Keratinocyte (primary cell): ENCODE data around the gene GADD45G.

Source experiments
- EZH2 ChIP-seq: IDR thresholded peaks from one replicate; pipeline ENCODE4 v1.6.1; 2012; ENCODE audit warnings: inconsistent platforms, mild to moderate bottlenecking, low read length, moderate library complexity
- TF ChIP-seq, protein P1 (sequence below), 3 experiments: IDR thresholded peaks in 1 of 3; conservative IDR thresholded peaks in 1 of 3; optimal IDR thresholded peaks in 1 of 3; 2 replicates in 2 of 3; 3 replicates in 1 of 3; pipeline versions ENCODE3 to v1.5.1; 2011; ENCODE audit warnings: low read length in 3 of 3, mild to moderate bottlenecking in 3 of 3, moderate library complexity in 2 of 3, control low read depth in 1 of 3, inconsistent platforms in 1 of 3; ENCODE audit not compliant: insufficient read depth in 2 of 3; ENCODE audit errors: extremely low read depth in 1 of 3

DNA sequence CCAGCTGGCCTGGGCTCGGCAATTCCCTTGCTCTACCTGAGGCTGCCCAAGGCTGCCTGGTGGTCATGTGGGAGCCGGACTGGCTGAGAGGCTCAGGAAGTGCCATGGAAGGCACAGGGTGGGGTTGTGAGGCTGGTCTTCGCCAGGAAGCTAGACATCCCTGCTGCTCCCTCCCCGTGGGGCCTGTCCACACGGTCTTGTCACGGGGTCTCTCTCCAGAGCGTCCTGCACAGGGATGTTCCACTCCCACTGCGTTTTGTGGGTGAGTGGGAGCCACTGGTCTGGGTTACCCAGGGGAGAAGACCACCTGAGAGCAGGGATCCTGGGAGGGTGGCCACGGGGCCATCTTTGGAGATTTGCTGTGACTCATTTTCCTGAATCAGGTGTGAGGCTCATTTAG, 11.6 kb downstream of the GADD45G start:
- TF ChIP-seq, protein P1, sequence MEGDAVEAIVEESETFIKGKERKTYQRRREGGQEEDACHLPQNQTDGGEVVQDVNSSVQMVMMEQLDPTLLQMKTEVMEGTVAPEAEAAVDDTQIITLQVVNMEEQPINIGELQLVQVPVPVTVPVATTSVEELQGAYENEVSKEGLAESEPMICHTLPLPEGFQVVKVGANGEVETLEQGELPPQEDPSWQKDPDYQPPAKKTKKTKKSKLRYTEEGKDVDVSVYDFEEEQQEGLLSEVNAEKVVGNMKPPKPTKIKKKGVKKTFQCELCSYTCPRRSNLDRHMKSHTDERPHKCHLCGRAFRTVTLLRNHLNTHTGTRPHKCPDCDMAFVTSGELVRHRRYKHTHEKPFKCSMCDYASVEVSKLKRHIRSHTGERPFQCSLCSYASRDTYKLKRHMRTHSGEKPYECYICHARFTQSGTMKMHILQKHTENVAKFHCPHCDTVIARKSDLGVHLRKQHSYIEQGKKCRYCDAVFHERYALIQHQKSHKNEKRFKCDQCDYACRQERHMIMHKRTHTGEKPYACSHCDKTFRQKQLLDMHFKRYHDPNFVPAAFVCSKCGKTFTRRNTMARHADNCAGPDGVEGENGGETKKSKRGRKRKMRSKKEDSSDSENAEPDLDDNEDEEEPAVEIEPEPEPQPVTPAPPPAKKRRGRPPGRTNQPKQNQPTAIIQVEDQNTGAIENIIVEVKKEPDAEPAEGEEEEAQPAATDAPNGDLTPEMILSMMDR (optimal IDR thresholded peaks at IDR 0.05 in 1 of 3, IDR thresholded peaks at IDR 0.05 in 1 of 3, conservative IDR thresholded peaks at IDR 0.05 in 1 of 3; ENCODE audit: extremely low read depth in 1 of 3, insufficient read depth in 2 of 3, low read length in 3 of 3), result no peak
- no peak for TF ChIP-seq EZH2
